ENCODE measurements around the gene HTR1E. TPM values are rescaled to one million over a fixed set of nuclear protein-coding genes. Genes with fewer than 3 reads are reported as not detected.

The HTR1E gene
- total and polyA plus RNA-seq, 9 of the 15 experiments (the other 6 are each of a cell fraction or from before 2014, with no cell fraction given) = not detected

GRCh38 chr6:86966271-86966670, 28.9 kb downstream of the HTR1E start:
- no peaks in the 10 kb centered on the region for H3K36me3 ChIP-seq (ENCODE audit: control insufficient read depth, insufficient read depth, low read length)
- H3K9ac ChIP-seq (ENCODE audit: insufficient read depth in 1 of 2, low read depth in 2 of 2, low read length in 2 of 2) = no peak overlapping the region
- ChIA-PET CTCF (ENCODE audit: low intra/inter-chr PET ratio) (no interaction called here), POLR2A (no interaction called here)
- FAIRE-seq = no peak
- H4K20me1 ChIP-seq (replicated peaks; ENCODE audit: control insufficient read depth, insufficient read depth, low read length) = no peaks in the 10 kb centered on the region
- no peak overlapping the region for H3K4me3 ChIP-seq
- no peak overlapping the region for H2AFZ ChIP-seq (ENCODE audit: low read depth, low read length)
- no peak for DNase-seq (ENCODE audit: extremely low read depth in 1 of 4, low spot score in 3 of 4)
- 0% methylated on average over 1 of the region's 1 CpG for WGBS (ENCODE audit: insufficient coverage, low coverage, missing lambda C conversion rate)
- intact Hi-C loops (cut with micrococcal nuclease) (no loop called here), in situ Hi-C loops (cut with MboI) (no loop called here)
- H3K27me3 ChIP-seq (ENCODE audit: control insufficient read depth in 2 of 2, insufficient read depth in 2 of 2, low read length in 2 of 2) = no peaks in the 10 kb centered on the region
- no TSS peak for BruUV-seq (replicated peaks)
- H3K79me2 ChIP-seq (ENCODE audit: control insufficient read depth, insufficient read depth, low read length) = no peaks in the 10 kb centered on the region
- no peak overlapping the region for H3K4me2 ChIP-seq (ENCODE audit: insufficient read depth, low read length)
- H3K4me1 ChIP-seq (replicated peaks in 1 of 2; ENCODE audit: control insufficient read depth in 2 of 2, insufficient read depth in 2 of 2, low read length in 2 of 2) = no peaks in the 10 kb centered on the region
- H3K27ac ChIP-seq (ENCODE audit: extremely low read depth, low read depth, low read length) = no peak overlapping the region
- no peaks in the 10 kb centered on the region for H3K9me1 ChIP-seq (ENCODE audit: control insufficient read depth, insufficient read depth, low read length)
- no peak for TF ChIP-seq FOXJ2 (tag; IDR thresholded peaks at IDR 0.05)
- TF ChIP-seq U2AF1 (optimal IDR thresholded peaks at IDR 0.05; ENCODE audit: low read depth, low read length) = no peak
- TF ChIP-seq ATF7 (IDR thresholded peaks at IDR 0.05) = no peak
- ATAC-seq = no peak
- no peaks in the 10 kb centered on the region for H3K9me3 ChIP-seq (replicated peaks; ENCODE audit: control insufficient read depth, insufficient read depth, low read depth, low read length)

GRCh38 chr6:86969573-86969972, 32.2 kb downstream of the HTR1E start:
- no peaks in the 10 kb centered on the region for H3K9me1 ChIP-seq (ENCODE audit: control insufficient read depth, insufficient read depth, low read length)
- no peak for DNase-seq (ENCODE audit: extremely low read depth in 1 of 4, low spot score in 3 of 4)
- ATAC-seq = no peak
- intact Hi-C loops (cut with micrococcal nuclease) = no loop called here
- TF ChIP-seq PTBP1 (IDR thresholded peaks at IDR 0.05; ENCODE audit: low read depth, low read length) (no peak), MCM5 (IDR thresholded peaks at IDR 0.05; ENCODE audit: low read depth) (no peak), ZNF395 (CRISPR knock-in tag; IDR thresholded peaks at IDR 0.05) (no peak), BRD4 (IDR thresholded peaks at IDR 0.05) (no peak), PRMT5 (CRISPR knock-in tag; IDR thresholded peaks at IDR 0.05) (no peak), ZSCAN32 (CRISPR knock-in tag; IDR thresholded peaks at IDR 0.05) (no peak), FOSL1 (tag; conservative IDR thresholded peaks at IDR 0.05) (no peak)
- TF ChIP-seq, protein P1, sequence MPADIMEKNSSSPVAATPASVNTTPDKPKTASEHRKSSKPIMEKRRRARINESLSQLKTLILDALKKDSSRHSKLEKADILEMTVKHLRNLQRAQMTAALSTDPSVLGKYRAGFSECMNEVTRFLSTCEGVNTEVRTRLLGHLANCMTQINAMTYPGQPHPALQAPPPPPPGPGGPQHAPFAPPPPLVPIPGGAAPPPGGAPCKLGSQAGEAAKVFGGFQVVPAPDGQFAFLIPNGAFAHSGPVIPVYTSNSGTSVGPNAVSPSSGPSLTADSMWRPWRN (IDR thresholded peaks at IDR 0.05; ENCODE audit: low read depth) = no peak
- no peak overlapping the region for H3K4me3 ChIP-seq
- CTCF ChIA-PET (ENCODE audit: low intra/inter-chr PET ratio) = no interaction called here
- POLR2A ChIA-PET = no interaction called here
- 0% methylated on average over 4 of the region's 4 CpGs for WGBS (ENCODE audit: insufficient coverage, low coverage, missing lambda C conversion rate)
- no peak overlapping the region for H3K9ac ChIP-seq (ENCODE audit: insufficient read depth in 1 of 2, low read depth in 2 of 2, low read length in 2 of 2)
- no TSS peak for BruUV-seq (replicated peaks)
- H3K9me3 ChIP-seq (replicated peaks; ENCODE audit: control insufficient read depth, insufficient read depth, low read depth, low read length) = no peaks in the 10 kb centered on the region
- no peaks in the 10 kb centered on the region for H3K27me3 ChIP-seq (ENCODE audit: control insufficient read depth in 2 of 2, insufficient read depth in 2 of 2, low read length in 2 of 2)
- H3K4me1 ChIP-seq (replicated peaks in 1 of 2; ENCODE audit: control insufficient read depth in 2 of 2, insufficient read depth in 2 of 2, low read length in 2 of 2) = no peaks in the 10 kb centered on the region
- no peaks in the 10 kb centered on the region for H3K36me3 ChIP-seq (ENCODE audit: control insufficient read depth, insufficient read depth, low read length)
- no peak for FAIRE-seq
- no peak overlapping the region for H3K4me2 ChIP-seq (ENCODE audit: insufficient read depth, low read length)
- in situ Hi-C loops (cut with MboI) = no loop called here
- no peak overlapping the region for H3K27ac ChIP-seq (ENCODE audit: extremely low read depth, low read depth, low read length)
- no peaks in the 10 kb centered on the region for H3K79me2 ChIP-seq (ENCODE audit: control insufficient read depth, insufficient read depth, low read length)
- H2AFZ ChIP-seq (ENCODE audit: low read depth, low read length) = no peak overlapping the region
- H4K20me1 ChIP-seq (replicated peaks; ENCODE audit: control insufficient read depth, insufficient read depth, low read length) = no peaks in the 10 kb centered on the region
